CD4-positive, CD25-positive, alpha-beta regulatory T cell (primary cell): ENCODE measurements around the gene FHL3. TPM values are rescaled to one million over a fixed set of nuclear protein-coding genes. Genes with fewer than 3 reads are reported as not detected.

Source experiments
- ATAC-seq, 2 donors: fragments of 150-1000 bp; cut with Tn5 transposase; one replicate each; pipeline ENCODE4 v1.10.0; 2021; ENCODE audit warnings: low read depth in 2 of 2, moderate number of reproducible peaks in 2 of 2, moderate library complexity in 1 of 2
- DNase-seq, 3 donors: peaks; one replicate each; pipeline versions ENCODE4 v3.0.0 to v3.0.0-alpha.2; 2012 to 2022; ENCODE audit warnings: mixed read lengths in 1 of 3
- H3K27ac ChIP-seq: one replicate; pipeline ENCODE4 v1.7.0; 2013; ENCODE audit warnings: mild to moderate bottlenecking, low read length; ENCODE audit not compliant: insufficient read depth, poor library complexity, severe bottlenecking
- H3K27me3 ChIP-seq: one replicate; pipeline ENCODE4 v1.7.0; 2013; ENCODE audit warnings: low read length; ENCODE audit not compliant: control insufficient read depth, insufficient read depth
- H3K36me3 ChIP-seq: one replicate; pipeline ENCODE4 v1.7.0; 2013; ENCODE audit warnings: mild to moderate bottlenecking, low read length, moderate library complexity; ENCODE audit not compliant: control insufficient read depth, insufficient read depth
- H3K4me1 ChIP-seq: 2 replicates; pipeline ENCODE4 v1.7.0; 2013; ENCODE audit warnings: mild to moderate bottlenecking, low read length; ENCODE audit not compliant: insufficient read depth, control insufficient read depth, poor library complexity, severe bottlenecking
- H3K4me3 ChIP-seq: one replicate; pipeline ENCODE4 v1.7.0; 2013; ENCODE audit warnings: low read depth, mild to moderate bottlenecking, low read length, moderate library complexity
- H3K9me3 ChIP-seq, 2 experiments: 1 replicate in 1 of 2; 2 replicates in 1 of 2; pipeline ENCODE4 v1.7.0; 2013; ENCODE audit warnings: low read length in 2 of 2, mild to moderate bottlenecking in 1 of 2, moderate library complexity in 1 of 2; ENCODE audit not compliant: control insufficient read depth in 2 of 2
- H3K27ac Mint-ChIP-seq, 3 donors: one replicate each; pipeline ENCODE4 v1.8.0; 2020 to 2022; ENCODE audit warnings: mild to moderate bottlenecking in 3 of 3, mixed read lengths in 3 of 3, moderate library complexity in 2 of 3
- H3K27me3 Mint-ChIP-seq: one replicate; pipeline ENCODE4 v1.8.0; 2022; ENCODE audit warnings: mild to moderate bottlenecking, mixed read lengths
- H3K36me3 Mint-ChIP-seq: one replicate; pipeline ENCODE4 v1.8.0; 2020; ENCODE audit warnings: mixed read lengths
- H3K4me1 Mint-ChIP-seq, 4 donors: one replicate each; pipeline ENCODE4 v1.8.0; 2020 to 2022; ENCODE audit warnings: mixed read lengths in 4 of 4, mild to moderate bottlenecking in 1 of 4
- H3K4me3 Mint-ChIP-seq, 4 donors: one replicate each; pipeline ENCODE4 v1.8.0; 2020 to 2022; ENCODE audit warnings: mild to moderate bottlenecking in 4 of 4, mixed read lengths in 4 of 4, moderate library complexity in 3 of 4
- H3K9me3 Mint-ChIP-seq, 7 donors: one replicate each; pipeline ENCODE4 v1.8.0; 2020 to 2022; ENCODE audit warnings: mixed read lengths in 7 of 7, mild to moderate bottlenecking in 3 of 7, moderate library complexity in 2 of 7
- polyA plus RNA-seq, 4 donors: library from polyadenylated mRNA; unstranded; fragments of 300-500 nt; fragmentation: Illumina TruSeq; gene quantifications; one replicate each; pipeline ENCODE4 v1.2.3, GENCODE V29; 2021
- total RNA-seq: library from RNA; stranded (reverse); gene quantifications from one replicate; pipeline ENCODE4 v1.2.3, GENCODE V29; 2022

FHL3 gene
- total and polyA plus RNA-seq, 5 donors from 2014 or later = 4.6 to 20.8 (median 13.1) TPM

GRCh38 chr1:37954316-37954971, 50.9 kb downstream of the FHL3 start:
- no peak for ATAC-seq
- no peaks in the 10 kb centered on the region for H3K4me1 ChIP-seq
- DNase-seq = no peak
- no peaks in the 10 kb centered on the region for H3K27me3 ChIP-seq
- H3K36me3 Mint-ChIP-seq = peaks cover 19% of the 10 kb centered on the region
- H3K27me3 Mint-ChIP-seq = no peaks in the 10 kb centered on the region
- no peak overlapping the region for H3K4me3 ChIP-seq
- peaks cover 28% of the 10 kb centered on the region for H3K36me3 ChIP-seq
- no peak overlapping the region for H3K27ac Mint-ChIP-seq
- H3K9me3 ChIP-seq = no peaks in the 10 kb centered on the region
- no peaks in the 10 kb centered on the region for H3K4me1 Mint-ChIP-seq
- peaks cover 0 to 3% (median 0%) of the 10 kb centered on the region in 7 donors for H3K9me3 Mint-ChIP-seq
- H3K27ac ChIP-seq = no peak overlapping the region
- H3K4me3 Mint-ChIP-seq = no peak overlapping the region

GRCh38 chr1:37952738-37953137, 52.6 kb downstream of the FHL3 start:
- no peak overlapping the region for H3K4me3 Mint-ChIP-seq

GRCh38 chr1:37951783-37952624, 53.3 kb downstream of the FHL3 start:
- peaks cover 6% of the 10 kb centered on the region for H3K36me3 Mint-ChIP-seq
- no peak for ATAC-seq

More at GRCh38 chr1:37952738-37953137, 52.6 kb downstream of the FHL3 start:
- Histone ChIP-seq H3K36me3 (peaks cover 11% of the 10 kb centered on the region), H3K27me3 (no peaks in the 10 kb centered on the region), H3K27ac (no peak overlapping the region), H3K4me1 (no peaks in the 10 kb centered on the region), H3K4me3 (no peak overlapping the region), H3K9me3 (no peaks in the 10 kb centered on the region)
- DNase-seq (no peak), ATAC-seq (no peak)
- Mint-ChIP-seq H3K27me3 (no peaks in the 10 kb centered on the region), H3K9me3 (peaks cover 0 to 3% (median 0%) of the 10 kb centered on the region in 7 donors), H3K4me1 (no peaks in the 10 kb centered on the region), H3K27ac (no peak overlapping the region), H3K36me3 (peaks cover 9% of the 10 kb centered on the region)

GRCh38 chr1:37951041-37951782, 54.1 kb downstream of the FHL3 start:
- Mint-ChIP-seq H3K27ac (peak overlapping the region in 2 of 3 donors; percentile 52), H3K27me3 (no peaks in the 10 kb centered on the region), H3K36me3 (peaks cover 5% of the 10 kb centered on the region), H3K9me3 (peaks cover 0 to 3% (median 0%) of the 10 kb centered on the region in 7 donors), H3K4me1 (peaks cover 0 to 12% (median 5%) of the 10 kb centered on the region in 4 donors), H3K4me3 (no peak overlapping the region)
- no peak overlapping the region for H3K4me3 ChIP-seq
- DNase-seq = no peak
- H3K9me3 ChIP-seq = no peaks in the 10 kb centered on the region
- no peaks in the 10 kb centered on the region for H3K4me1 ChIP-seq
- peaks cover under 1% of the 10 kb centered on the region for H3K36me3 ChIP-seq
- ATAC-seq = no peak
- H3K27me3 ChIP-seq = no peaks in the 10 kb centered on the region
- H3K27ac ChIP-seq = no peak overlapping the region

More at GRCh38 chr1:37951783-37952624, 53.3 kb downstream of the FHL3 start:
- Histone ChIP-seq H3K9me3 (no peaks in the 10 kb centered on the region), H3K4me1 (no peaks in the 10 kb centered on the region), H3K4me3 (no peak overlapping the region), H3K27me3 (no peaks in the 10 kb centered on the region), H3K36me3 (peaks cover 4% of the 10 kb centered on the region), H3K27ac (no peak overlapping the region)
- Mint-ChIP-seq H3K27ac (peak overlapping the region in 2 of 3 donors; percentile 52), H3K27me3 (no peaks in the 10 kb centered on the region), H3K9me3 (peaks cover 0 to 3% (median 0%) of the 10 kb centered on the region in 7 donors), H3K4me3 (no peak overlapping the region), H3K4me1 (peaks cover 0 to 6% (median 4%) of the 10 kb centered on the region in 4 donors)
- no peak for DNase-seq

GRCh38 chr1:37949524-37950152, 55.7 kb downstream of the FHL3 start:
- no peaks in the 10 kb centered on the region for H3K9me3 ChIP-seq
- H3K4me1 ChIP-seq = no peaks in the 10 kb centered on the region
- H3K4me1 Mint-ChIP-seq = peaks cover 0 to 12% (median 5%) of the 10 kb centered on the region in 4 donors
- H3K27me3 ChIP-seq = no peaks in the 10 kb centered on the region
- H3K36me3 Mint-ChIP-seq = no peaks in the 10 kb centered on the region
- H3K27ac Mint-ChIP-seq = peak overlapping the region in 1 of 3 donors; percentile 82
- no peak for DNase-seq
- H3K27ac ChIP-seq = no peak overlapping the region
- no peak overlapping the region for H3K4me3 ChIP-seq
- H3K27me3 Mint-ChIP-seq = no peaks in the 10 kb centered on the region
- no peak overlapping the region for H3K4me3 Mint-ChIP-seq
- H3K36me3 ChIP-seq = no peaks in the 10 kb centered on the region
- no peak for ATAC-seq
- peaks cover 0 to 3% (median 0%) of the 10 kb centered on the region in 7 donors for H3K9me3 Mint-ChIP-seq

GRCh38 chr1:37948841-37949240, 56.5 kb downstream of the FHL3 start:
- Mint-ChIP-seq H3K4me3 (no peak overlapping the region), H3K36me3 (no peaks in the 10 kb centered on the region), H3K27ac (peak overlapping the region in 1 of 3 donors; percentile 59), H3K4me1 (peaks cover 0 to 12% (median 5%) of the 10 kb centered on the region in 4 donors), H3K27me3 (no peaks in the 10 kb centered on the region), H3K9me3 (peaks cover 0 to 3% (median 0%) of the 10 kb centered on the region in 7 donors)
- DNase-seq (no peak), ATAC-seq (no peak)
- H3K9me3 ChIP-seq = no peaks in the 10 kb centered on the region
- H3K27me3 ChIP-seq = no peaks in the 10 kb centered on the region
- H3K36me3 ChIP-seq = no peaks in the 10 kb centered on the region
- H3K4me1 ChIP-seq = no peaks in the 10 kb centered on the region
- H3K4me3 ChIP-seq = no peak overlapping the region
- no peak overlapping the region for H3K27ac ChIP-seq

GRCh38 chr1:37948166-37948565, 57.1 kb downstream of the FHL3 start:
- H3K27ac Mint-ChIP-seq = no peak overlapping the region

More at GRCh38 chr1:37948166-37948565, 57.1 kb downstream of the FHL3 start:
- Histone ChIP-seq H3K27ac (no peak overlapping the region), H3K9me3 (no peaks in the 10 kb centered on the region), H3K4me1 (no peaks in the 10 kb centered on the region), H3K4me3 (no peak overlapping the region), H3K27me3 (no peaks in the 10 kb centered on the region), H3K36me3 (no peaks in the 10 kb centered on the region)
- DNase-seq (no peak), ATAC-seq (no peak)
- Mint-ChIP-seq H3K4me1 (peaks cover 0 to 12% (median 5%) of the 10 kb centered on the region in 4 donors), H3K36me3 (no peaks in the 10 kb centered on the region), H3K9me3 (peaks cover 0 to 4% (median 0%) of the 10 kb centered on the region in 7 donors), H3K27me3 (no peaks in the 10 kb centered on the region), H3K4me3 (no peak overlapping the region)
